ENCODE results near the gene KCNQ1. TPM values are rescaled to one million over a fixed set of nuclear protein-coding genes. Genes with fewer than 3 reads are reported as not detected.

The KCNQ1 gene
- total and polyA plus RNA-seq, 9 of the 15 experiments (the other 6 are each of a cell fraction or from before 2014, with no cell fraction given), result 0.44 TPM; not detected in 8

GRCh38 chr11:2400069-2400761, 44.6 kb upstream of the KCNQ1 start, which contains the start of gene TSSC4 (continued):
- TF ChIP-seq ZBTB26 (CRISPR knock-in tag; IDR thresholded peaks at IDR 0.05) (no peak), TOE1 (IDR thresholded peaks at IDR 0.05; ENCODE audit: borderline replicate concordance) (no peak; the same call in 1 of the 2 replicates), TOE1 (CRISPR knock-in tag; IDR thresholded peaks at IDR 0.05; ENCODE audit: borderline replicate concordance, low read depth) (no peak), YBX1 (IDR thresholded peaks at IDR 0.05) (no peak), KLF10 (CRISPR knock-in tag; IDR thresholded peaks at IDR 0.05) (no peak), ZNF398 (CRISPR knock-in tag; IDR thresholded peaks at IDR 0.05) (no peak), FOXA1 (IDR thresholded peaks at IDR 0.05; ENCODE audit: borderline replicate concordance) (no peak), ARID3A (IDR thresholded peaks at IDR 0.05; ENCODE audit: borderline replicate concordance, low read depth, low read length) (no peak), NEUROD1 (IDR thresholded peaks at IDR 0.05; ENCODE audit: borderline replicate concordance, low read depth, low read length, partially characterized antibody) (peak; percentile 45), NKRF (IDR thresholded peaks at IDR 0.05; ENCODE audit: borderline replicate concordance) (0 out of 2 replicates have a peak, but pooled peaks have one; percentile 52), ZNF274 (IDR thresholded peaks at IDR 0.05; ENCODE audit: borderline replicate concordance, low read depth, low read length) (no peak), ZC3H11A (IDR thresholded peaks at IDR 0.05; ENCODE audit: low read depth, low read length) (peak; percentile 77), TFAP4 (CRISPR knock-in tag; IDR thresholded peaks at IDR 0.05; ENCODE audit: borderline replicate concordance) (peak; percentile 95), STAT5A (IDR thresholded peaks at IDR 0.05; ENCODE audit: borderline replicate concordance, low read length) (no peak), CREM (IDR thresholded peaks at IDR 0.05; ENCODE audit: low read depth) (peak; percentile 97), POLR2G (IDR thresholded peaks at IDR 0.05; ENCODE audit: low read depth, low read length) (peak; percentile 89), ZBTB2 (IDR thresholded peaks at IDR 0.05) (peak; percentile 98), KDM1A (IDR thresholded peaks at IDR 0.05) (no peak)
